Sigmoid colon (tissue), 4 donors: ENCODE data around the gene COL8A1.

Experiments
- EP300 ChIP-seq, 4 donors: sonication (generic); formaldehyde crosslinking; IDR thresholded peaks; one replicate each; pipeline ENCODE4 v1.6.1; 2017; ENCODE audit warnings: antibody characterized with exemption in 4 of 4
- POLR2A ChIP-seq, 2 donors: fragments of 450-650 bp; IDR thresholded peaks; one replicate each; pipeline ENCODE4 v1.6.1; 2016; ENCODE audit warnings: antibody characterized with exemption in 2 of 2, mild to moderate bottlenecking in 2 of 2, moderate library complexity in 2 of 2
- POLR2AphosphoS5 ChIP-seq, 4 donors: sonication (generic); formaldehyde crosslinking; IDR thresholded peaks; one replicate each; pipeline ENCODE4 v1.6.1; 2017; ENCODE audit warnings: antibody characterized with exemption in 4 of 4
- TF ChIP-seq, protein P1 (sequence below), 4 experiments: fragments of 450-650 bp in 3 of 4; fragments of 200-600 bp in 1 of 4; IDR thresholded peaks; one replicate each; pipeline ENCODE4 v1.5.1; 2016 to 2019; ENCODE audit warnings: antibody characterized with exemption in 4 of 4, mild to moderate bottlenecking in 3 of 4, moderate library complexity in 2 of 4

DNA sequence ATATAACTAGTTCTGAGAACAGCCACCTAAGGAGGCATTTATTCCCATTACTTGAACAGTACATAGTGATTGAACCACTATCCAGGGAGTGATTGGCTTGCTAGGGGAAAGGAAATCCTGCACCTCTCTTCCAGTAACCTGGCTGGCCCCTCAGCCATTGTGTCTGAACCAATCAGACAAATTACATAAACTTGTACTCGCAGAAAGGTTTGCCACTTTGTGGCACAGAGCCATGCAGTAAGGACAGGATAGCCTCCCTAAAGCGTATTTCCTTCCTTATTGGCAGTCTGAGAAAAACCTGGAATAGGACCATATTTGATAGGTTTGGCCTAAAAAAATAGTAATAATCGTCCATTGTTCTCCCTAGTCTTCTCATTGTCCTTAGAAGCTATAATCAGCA is 198.3 kb downstream of the COL8A1 start:
- TF ChIP-seq, protein P1, sequence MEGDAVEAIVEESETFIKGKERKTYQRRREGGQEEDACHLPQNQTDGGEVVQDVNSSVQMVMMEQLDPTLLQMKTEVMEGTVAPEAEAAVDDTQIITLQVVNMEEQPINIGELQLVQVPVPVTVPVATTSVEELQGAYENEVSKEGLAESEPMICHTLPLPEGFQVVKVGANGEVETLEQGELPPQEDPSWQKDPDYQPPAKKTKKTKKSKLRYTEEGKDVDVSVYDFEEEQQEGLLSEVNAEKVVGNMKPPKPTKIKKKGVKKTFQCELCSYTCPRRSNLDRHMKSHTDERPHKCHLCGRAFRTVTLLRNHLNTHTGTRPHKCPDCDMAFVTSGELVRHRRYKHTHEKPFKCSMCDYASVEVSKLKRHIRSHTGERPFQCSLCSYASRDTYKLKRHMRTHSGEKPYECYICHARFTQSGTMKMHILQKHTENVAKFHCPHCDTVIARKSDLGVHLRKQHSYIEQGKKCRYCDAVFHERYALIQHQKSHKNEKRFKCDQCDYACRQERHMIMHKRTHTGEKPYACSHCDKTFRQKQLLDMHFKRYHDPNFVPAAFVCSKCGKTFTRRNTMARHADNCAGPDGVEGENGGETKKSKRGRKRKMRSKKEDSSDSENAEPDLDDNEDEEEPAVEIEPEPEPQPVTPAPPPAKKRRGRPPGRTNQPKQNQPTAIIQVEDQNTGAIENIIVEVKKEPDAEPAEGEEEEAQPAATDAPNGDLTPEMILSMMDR (IDR thresholded peaks at IDR 0.05), result no peak
- TF ChIP-seq EP300 (IDR thresholded peaks at IDR 0.05), result no peak
- no peak for TF ChIP-seq POLR2A (IDR thresholded peaks at IDR 0.05)
- TF ChIP-seq POLR2AphosphoS5 (IDR thresholded peaks at IDR 0.05), result no peak
